Gastrocnemius medialis (tissue), 4 donors: ENCODE results near the gene WWOX. TPM values are rescaled to one million over a fixed set of nuclear protein-coding genes. Genes with fewer than 3 reads are reported as not detected.

Source experiments
- ATAC-seq, 2 donors: fragments of 150-250 bp; one replicate each; pipeline ENCODE4 v1.9.1; 2016
- DNase-seq, 2 donors: peaks; one replicate each; pipeline ENCODE4 v3.0.0-alpha.2; 2019
- H3K27ac ChIP-seq, 4 donors: fragments of 200-600 bp; sonication (generic); 1 replicate in 1 of 4; 2 replicates in 3 of 4; pipeline ENCODE4 v1.5.1; 2016 to 2018; ENCODE audit warnings: mild to moderate bottlenecking in 2 of 4, moderate library complexity in 1 of 4
- H3K27me3 ChIP-seq, 3 donors: fragments of 200-600 bp; sonication (generic) in 2 of 3; 1 replicate in 1 of 3; 2 replicates in 2 of 3; pipeline versions ENCODE4 v1.5.1 to v1.6.0; 2016 to 2019; ENCODE audit warnings: mild to moderate bottlenecking in 1 of 3, moderate library complexity in 1 of 3
- H3K36me3 ChIP-seq, 2 donors: fragments of 200-600 bp; sonication (generic) in 1 of 2; one replicate each; pipeline ENCODE4 v1.5.1; 2017 to 2018
- H3K4me1 ChIP-seq, 2 donors: fragments of 200-600 bp; sonication (generic) in 1 of 2; one replicate each; pipeline ENCODE4 v1.5.1; 2016 to 2017; ENCODE audit warnings: mild to moderate bottlenecking in 2 of 2
- H3K4me3 ChIP-seq, 4 donors: fragments of 200-600 bp; sonication (generic) in 3 of 4; 1 replicate in 1 of 4; 2 replicates in 3 of 4; pipeline ENCODE4 v1.5.1; 2016 to 2019; ENCODE audit warnings: mild to moderate bottlenecking in 2 of 4
- H3K9me3 ChIP-seq, 3 donors: fragments of 200-600 bp; sonication (generic) in 2 of 3; 1 replicate in 1 of 3; 2 replicates in 2 of 3; pipeline ENCODE4 v1.5.1; 2016 to 2019
- POLR2A ChIP-seq, 2 donors: fragments of 450-650 bp; IDR thresholded peaks; one replicate each; pipeline ENCODE4 v1.6.1; 2017; ENCODE audit warnings: antibody characterized with exemption in 2 of 2, mild to moderate bottlenecking in 2 of 2, moderate library complexity in 2 of 2
- in situ Hi-C, 4 donors: fragments of 200-750 bp; cut with MboI; loops; one replicate each; pipeline versions ENCODE4 v1.15.0 to v1.8.0; 2017; ENCODE audit warnings: low sequenced_read_pairs in 4 of 4
- intact Hi-C: fragments of 100-400 bp; cut with DNase I; formaldehyde crosslinking; loops from one replicate; pipeline ENCODE4 v1.15.1; 2023; ENCODE audit warnings: low total_unique reads
- total RNA-seq, 4 donors: library from RNA; depleted of rRNA; stranded (reverse); fragments of >200 nt; gene quantifications; one replicate each; pipeline versions ENCODE4 v1.1.0 to v1.2.3, GENCODE V29; 2016
- TF ChIP-seq, protein P1 (sequence below), 5 experiments: fragments of 450-650 bp in 3 of 5; fragments of 200-600 bp in 2 of 5; sonication (generic) in 2 of 5; IDR thresholded peaks in 4 of 5; conservative IDR thresholded peaks in 1 of 5; 1 replicate in 4 of 5; 2 replicates in 1 of 5; pipeline ENCODE4 v1.5.1; 2016 to 2019; ENCODE audit warnings: antibody characterized with exemption in 5 of 5, mild to moderate bottlenecking in 3 of 5, moderate library complexity in 3 of 5

The WWOX gene
- total RNA-seq, 4 donors from 2014 or later = 3.3 to 13.0 (median 6.0) TPM

DNA sequence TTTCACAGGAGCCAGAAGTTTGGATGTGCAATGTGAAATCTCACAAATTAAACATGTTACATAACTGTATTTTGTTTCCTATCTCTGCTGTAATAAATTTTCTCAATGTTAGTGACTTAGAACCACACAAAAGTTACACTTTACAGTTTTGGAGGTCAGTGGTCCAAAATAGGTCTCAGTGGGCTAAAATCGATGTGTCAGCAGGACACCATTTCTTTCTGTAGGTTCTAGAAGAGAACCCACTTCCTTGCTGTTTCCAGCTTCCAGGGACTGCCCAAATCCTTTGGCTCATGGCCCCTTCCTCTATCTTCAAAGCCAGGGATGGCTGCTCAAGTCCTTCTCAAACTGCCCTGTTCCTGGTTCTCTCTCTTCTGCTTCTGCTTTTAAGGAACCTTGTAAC is 252.7 kb downstream of the WWOX start:
- in situ Hi-C loops = no loop called here
- no peaks in the 10 kb centered on the region for H3K9me3 ChIP-seq
- intact Hi-C loops = no loop called here
- no peaks in the 10 kb centered on the region for H3K27me3 ChIP-seq
- H3K27ac ChIP-seq = no peak overlapping the region
- no peak overlapping the region for H3K4me3 ChIP-seq
- ATAC-seq (no peak), DNase-seq (no peak)
- H3K36me3 ChIP-seq = no peaks in the 10 kb centered on the region
- no peak for TF ChIP-seq POLR2A (IDR thresholded peaks at IDR 0.05)
- TF ChIP-seq, protein P1, sequence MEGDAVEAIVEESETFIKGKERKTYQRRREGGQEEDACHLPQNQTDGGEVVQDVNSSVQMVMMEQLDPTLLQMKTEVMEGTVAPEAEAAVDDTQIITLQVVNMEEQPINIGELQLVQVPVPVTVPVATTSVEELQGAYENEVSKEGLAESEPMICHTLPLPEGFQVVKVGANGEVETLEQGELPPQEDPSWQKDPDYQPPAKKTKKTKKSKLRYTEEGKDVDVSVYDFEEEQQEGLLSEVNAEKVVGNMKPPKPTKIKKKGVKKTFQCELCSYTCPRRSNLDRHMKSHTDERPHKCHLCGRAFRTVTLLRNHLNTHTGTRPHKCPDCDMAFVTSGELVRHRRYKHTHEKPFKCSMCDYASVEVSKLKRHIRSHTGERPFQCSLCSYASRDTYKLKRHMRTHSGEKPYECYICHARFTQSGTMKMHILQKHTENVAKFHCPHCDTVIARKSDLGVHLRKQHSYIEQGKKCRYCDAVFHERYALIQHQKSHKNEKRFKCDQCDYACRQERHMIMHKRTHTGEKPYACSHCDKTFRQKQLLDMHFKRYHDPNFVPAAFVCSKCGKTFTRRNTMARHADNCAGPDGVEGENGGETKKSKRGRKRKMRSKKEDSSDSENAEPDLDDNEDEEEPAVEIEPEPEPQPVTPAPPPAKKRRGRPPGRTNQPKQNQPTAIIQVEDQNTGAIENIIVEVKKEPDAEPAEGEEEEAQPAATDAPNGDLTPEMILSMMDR (IDR thresholded peaks at IDR 0.05 in 4 of 5, conservative IDR thresholded peaks at IDR 0.05 in 1 of 5) = no peak
- H3K4me1 ChIP-seq = no peaks in the 10 kb centered on the region

DNA sequence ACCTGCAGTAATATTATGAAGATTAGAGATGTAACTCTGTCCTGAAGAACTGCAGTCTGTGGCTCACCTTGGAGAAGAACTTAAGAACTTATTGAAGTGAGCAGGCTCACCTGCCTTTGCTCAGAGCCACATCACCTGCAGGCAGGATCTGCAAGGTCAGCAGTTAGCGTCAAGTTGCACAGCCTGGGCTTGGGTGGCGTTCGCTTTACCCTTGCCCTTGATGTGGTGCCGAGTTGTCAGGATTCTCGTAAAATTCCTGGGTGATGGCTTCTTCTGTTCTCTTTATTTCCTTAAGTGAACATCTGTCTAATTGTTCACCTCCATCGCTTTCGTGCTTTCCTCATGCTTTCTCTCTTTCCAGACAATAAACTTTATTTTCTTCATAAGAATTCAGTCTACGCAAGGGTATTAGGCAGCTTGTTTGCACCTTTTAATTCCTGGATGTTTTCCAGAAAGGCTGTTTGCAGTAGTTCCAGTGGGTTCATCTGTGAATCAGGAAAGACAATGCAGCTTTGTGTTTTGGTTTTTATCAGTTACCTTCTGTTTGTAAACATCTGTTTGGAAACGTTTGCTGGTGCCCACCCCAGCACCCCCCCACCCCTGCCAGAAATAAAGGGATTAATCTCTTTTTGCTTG is 254.3 kb downstream of the WWOX start:
- Histone ChIP-seq H3K36me3 (no peaks in the 10 kb centered on the region), H3K9me3 (no peaks in the 10 kb centered on the region), H3K27ac (no peak overlapping the region), H3K4me3 (no peak overlapping the region), H3K27me3 (no peaks in the 10 kb centered on the region), H3K4me1 (no peaks in the 10 kb centered on the region)
- in situ Hi-C loops (no loop called here), intact Hi-C loops (no loop called here)
- DNase-seq (no peak), ATAC-seq (no peak)
- TF ChIP-seq, protein P1 (IDR thresholded peaks at IDR 0.05 in 4 of 5, conservative IDR thresholded peaks at IDR 0.05 in 1 of 5) = no peak
- TF ChIP-seq POLR2A (IDR thresholded peaks at IDR 0.05) = no peak

DNA sequence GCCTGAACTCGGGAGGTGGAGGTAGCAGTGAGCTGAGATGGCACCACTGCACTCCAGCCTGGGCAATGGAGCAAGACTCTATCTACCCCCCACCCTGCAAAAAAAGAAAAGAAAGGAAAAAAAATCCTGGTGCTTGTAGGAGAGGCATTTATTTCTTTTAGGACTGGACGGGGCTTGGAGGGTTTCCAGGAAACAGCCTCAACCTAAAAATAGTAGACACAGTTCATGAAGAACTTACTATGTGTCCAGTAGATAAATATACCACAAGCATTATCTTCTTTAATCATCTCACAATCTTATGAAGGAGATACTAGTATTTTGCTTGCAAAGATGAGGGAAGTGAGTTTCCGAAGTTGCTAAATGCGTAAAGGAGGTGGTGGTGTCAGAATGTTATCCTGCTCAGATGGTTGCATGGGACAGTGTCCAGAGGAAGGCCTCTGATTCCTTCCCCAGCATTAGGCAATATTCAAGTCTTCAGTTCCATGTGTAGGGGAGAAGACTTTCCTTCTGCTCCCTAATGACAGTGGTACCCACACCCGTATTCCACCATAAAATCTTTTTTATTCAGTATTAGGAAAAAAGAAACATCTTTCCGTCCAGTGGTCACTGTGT is 263.2 kb downstream of the WWOX start:
- in situ Hi-C loops (no loop called here), intact Hi-C loops (no loop called here)
- H3K27me3 ChIP-seq = no peaks in the 10 kb centered on the region
- H3K4me3 ChIP-seq = no peak overlapping the region
- DNase-seq = no peak
- no peaks in the 10 kb centered on the region for H3K9me3 ChIP-seq
- H3K4me1 ChIP-seq = peaks cover 0 to 7% of the 10 kb centered on the region in 2 donors
- H3K36me3 ChIP-seq = no peaks in the 10 kb centered on the region
- ATAC-seq = no peak
- H3K27ac ChIP-seq = no peak overlapping the region
- no peak for TF ChIP-seq POLR2A (IDR thresholded peaks at IDR 0.05)
- TF ChIP-seq, protein P1 (IDR thresholded peaks at IDR 0.05 in 4 of 5, conservative IDR thresholded peaks at IDR 0.05 in 1 of 5) = no peak

DNA sequence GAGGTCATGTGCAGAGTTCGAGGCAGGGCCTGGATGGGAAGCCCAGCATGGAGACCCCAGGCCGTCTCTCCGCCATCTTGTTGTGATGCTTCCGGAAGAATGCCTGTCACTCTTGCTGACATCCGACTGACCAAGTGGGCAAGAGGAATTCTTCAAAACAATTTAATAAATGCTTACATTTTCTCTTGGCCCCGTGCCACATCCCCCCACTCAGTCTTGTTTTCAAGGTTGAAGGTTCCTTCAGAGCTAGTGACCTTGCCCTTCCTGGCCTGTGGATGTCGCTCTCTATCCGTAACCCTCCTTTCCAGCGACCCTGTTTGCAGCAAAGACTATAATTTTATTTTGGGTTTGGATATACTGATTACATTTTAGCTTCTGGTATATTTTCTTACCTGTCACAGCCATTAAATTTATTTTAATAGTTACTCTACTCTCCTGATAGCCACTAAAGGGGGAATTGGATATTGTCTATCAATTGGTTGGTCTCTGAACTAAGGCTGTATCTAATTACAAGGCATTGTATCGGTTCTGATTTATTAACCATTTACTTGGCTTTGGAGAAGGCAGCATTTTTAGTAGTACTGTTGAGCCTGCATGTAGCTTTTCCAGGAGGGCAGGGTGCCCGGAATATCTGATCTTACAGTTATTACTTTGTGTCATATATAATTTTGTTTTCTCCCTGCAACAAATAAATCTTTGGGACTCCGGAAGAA is 264.5 kb downstream of the WWOX start:
- no peak for TF ChIP-seq POLR2A (IDR thresholded peaks at IDR 0.05)
- TF ChIP-seq, protein P1 (IDR thresholded peaks at IDR 0.05 in 4 of 5, conservative IDR thresholded peaks at IDR 0.05 in 1 of 5) = no peak
- Histone ChIP-seq H3K9me3 (no peaks in the 10 kb centered on the region), H3K4me3 (no peak overlapping the region), H3K27ac (no peak overlapping the region), H3K4me1 (peaks cover 0 to 7% of the 10 kb centered on the region in 2 donors), H3K27me3 (no peaks in the 10 kb centered on the region), H3K36me3 (no peaks in the 10 kb centered on the region)
- no peak for DNase-seq
- in situ Hi-C loops (no loop called here), intact Hi-C loops (no loop called here)
- ATAC-seq = no peak
